HCT116 (cell line): ENCODE measurements around the gene GPD2.

Experiments used
- ELF1 ChIP-seq: IDR thresholded peaks from 2 replicates; pipeline ENCODE4 v1.6.1; 2012; ENCODE audit warnings: low read depth, borderline replicate concordance
- EZH2 ChIP-seq: fragments of 200-600 bp; sonication (generic); IDR thresholded peaks from 2 replicates; pipeline ENCODE4 v1.6.1; 2017; ENCODE audit warnings: antibody characterized with exemption, mixed run types
- EZH2phosphoT487 ChIP-seq: fragments of 200-600 bp; IDR thresholded peaks from 2 replicates; pipeline ENCODE4 v1.6.1; 2018; ENCODE audit warnings: antibody characterized with exemption, borderline replicate concordance
- FOSL1 ChIP-seq: IDR thresholded peaks from 2 replicates; pipeline ENCODE4 v1.6.1; 2012; ENCODE audit warnings: low read depth
- MAX ChIP-seq: IDR thresholded peaks from 2 replicates; pipeline ENCODE4 v1.6.1; 2012
- POLR2AphosphoS5 ChIP-seq: IDR thresholded peaks from 2 replicates; pipeline ENCODE4 v1.6.1; 2011; ENCODE audit warnings: mild to moderate bottlenecking, low read depth, low read length, moderate library complexity
- SP1 ChIP-seq: IDR thresholded peaks from 2 replicates; pipeline ENCODE4 v1.6.1; 2012; ENCODE audit warnings: low read depth
- SRF ChIP-seq: IDR thresholded peaks from 2 replicates; pipeline ENCODE4 v1.6.1; 2012; ENCODE audit warnings: low read depth
- YY1 ChIP-seq: IDR thresholded peaks from 2 replicates; pipeline ENCODE4 v1.6.1; 2011; ENCODE audit warnings: low read length, low read depth, moderate library complexity, mild to moderate bottlenecking; ENCODE audit not compliant: insufficient replicate concordance; ENCODE audit errors: extremely low read depth
- ZFX ChIP-seq: fragments of 450-650 bp; IDR thresholded peaks from 2 replicates; pipeline ENCODE4 v1.6.1; 2017
- ZNF274 ChIP-seq: fragments of 200-500 bp; sonication (Bioruptor generic); IDR thresholded peaks from 2 replicates; pipeline ENCODE4 v1.6.1; 2014; ENCODE audit warnings: mild to moderate bottlenecking, low read depth, low read length, inconsistent platforms
- TF ChIP-seq, protein P1 (sequence below), 3 experiments: fragments of 200-600 bp in 1 of 3; sonication (generic) in 1 of 3; IDR thresholded peaks in 2 of 3; conservative IDR thresholded peaks in 1 of 3; 2 replicates each; pipeline ENCODE4 v1.5.1; 2012 to 2017; ENCODE audit warnings: low read depth in 2 of 3, low read length in 2 of 3, antibody characterized with exemption in 1 of 3, borderline replicate concordance in 1 of 3, control low read depth in 1 of 3, mild to moderate bottlenecking in 1 of 3, mixed read lengths in 1 of 3, mixed run types in 1 of 3, moderate library complexity in 1 of 3; ENCODE audit not compliant: insufficient read depth in 1 of 3

GRCh38 chr2:156472686-156473085, 36.5 kb downstream of the GPD2 start:
- TF ChIP-seq, protein P1, sequence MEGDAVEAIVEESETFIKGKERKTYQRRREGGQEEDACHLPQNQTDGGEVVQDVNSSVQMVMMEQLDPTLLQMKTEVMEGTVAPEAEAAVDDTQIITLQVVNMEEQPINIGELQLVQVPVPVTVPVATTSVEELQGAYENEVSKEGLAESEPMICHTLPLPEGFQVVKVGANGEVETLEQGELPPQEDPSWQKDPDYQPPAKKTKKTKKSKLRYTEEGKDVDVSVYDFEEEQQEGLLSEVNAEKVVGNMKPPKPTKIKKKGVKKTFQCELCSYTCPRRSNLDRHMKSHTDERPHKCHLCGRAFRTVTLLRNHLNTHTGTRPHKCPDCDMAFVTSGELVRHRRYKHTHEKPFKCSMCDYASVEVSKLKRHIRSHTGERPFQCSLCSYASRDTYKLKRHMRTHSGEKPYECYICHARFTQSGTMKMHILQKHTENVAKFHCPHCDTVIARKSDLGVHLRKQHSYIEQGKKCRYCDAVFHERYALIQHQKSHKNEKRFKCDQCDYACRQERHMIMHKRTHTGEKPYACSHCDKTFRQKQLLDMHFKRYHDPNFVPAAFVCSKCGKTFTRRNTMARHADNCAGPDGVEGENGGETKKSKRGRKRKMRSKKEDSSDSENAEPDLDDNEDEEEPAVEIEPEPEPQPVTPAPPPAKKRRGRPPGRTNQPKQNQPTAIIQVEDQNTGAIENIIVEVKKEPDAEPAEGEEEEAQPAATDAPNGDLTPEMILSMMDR (IDR thresholded peaks at IDR 0.05 in 2 of 3, conservative IDR thresholded peaks at IDR 0.05 in 1 of 3; ENCODE audit: borderline replicate concordance in 1 of 3, insufficient read depth in 1 of 3, low read depth in 2 of 3, low read length in 2 of 3) = no peak
- TF ChIP-seq POLR2AphosphoS5 (no peak), FOSL1 (no peak), ELF1 (no peak), SP1 (no peak), MAX (no peak), ZFX (no peak), SRF (no peak), ZNF274 (no peak), EZH2 (no peak), YY1 (no peak), EZH2phosphoT487 (no peak)
